Esophagus muscularis mucosa (tissue), 4 donors: ENCODE data around the gene ECSIT. TPM values are rescaled to one million over a fixed set of nuclear protein-coding genes. Genes with fewer than 3 reads are reported as not detected.

Experiments used
- small RNA-seq, 3 donors: library from RNA; depleted of rRNA; stranded (forward); fragments of <200 nt; gene quantifications; one replicate each; pipeline ENCODE3, GENCODE V24; 2016
- total RNA-seq, 4 donors: library from RNA; depleted of rRNA; stranded (reverse); fragments of >200 nt; gene quantifications; one replicate each; pipeline versions ENCODE4 v1.1.0 to v1.2.1, GENCODE V29; 2016

Gene ECSIT
- total RNA-seq, 4 donors from 2014 or later, result 72.7 to 97.5 (median 81.8) TPM

Small RNA genes lying within 50 kb of the gene (small RNA-seq; reads per million reads assigned to genes)
- gene MIR7974, result 0 reads per million in 3 donors
- gene RN7SL833P, result 0 to 0.51 (median 0) reads per million in 3 donors

Other genes starting within 250 kb of the ECSIT start
- not detected for gene TSPAN16, start 233.0 kb downstream of the ECSIT start, total RNA-seq
- 10 to 100 TPM; 15.1 to 40.3 (median 27.9) TPM for gene RAB3D, start 189.5 kb downstream of the ECSIT start, total RNA-seq
- gene TMEM205, start 182.9 kb downstream of the ECSIT start, total RNA-seq, result 100 to 1,000 TPM; 197 to 241 (median 206) TPM
- 10 to 100 TPM in 3 of 4 donors, 1 to 10 TPM in 1; 8.3 to 17.6 (median 13.8) TPM for gene CCDC159, start 182.6 kb downstream of the ECSIT start, total RNA-seq
- 10 to 100 TPM; 32.0 to 49.8 (median 37.5) TPM for gene PLPPR2, start 173.7 kb downstream of the ECSIT start, total RNA-seq
- gene SWSAP1, start 154.5 kb downstream of the ECSIT start, total RNA-seq, result 1 to 10 TPM in 3 of 4 donors, under 1 TPM in 1; 0.66 to 1.7 (median 1.5) TPM
- gene EPOR, start 144.8 kb downstream of the ECSIT start, total RNA-seq, result 1 to 10 TPM in 3 of 4 donors, under 1 TPM in 1; 0.99 to 5.2 (median 4.4) TPM
- 1 to 10 TPM; 1.2 to 7.9 (median 2.0) TPM for gene RGL3, start 109.8 kb downstream of the ECSIT start, total RNA-seq
- under 1 TPM in 2 of 4 donors, not detected in 2; 0.39 to 0.83 TPM for gene ODAD3, start 94.0 kb downstream of the ECSIT start, total RNA-seq
- gene PRKCSH, start 93.5 kb downstream of the ECSIT start, total RNA-seq, result 100 to 1,000 TPM in 2 of 4 donors, 10 to 100 TPM in 2; 81.0 to 141 (median 98.7) TPM
- under 1 TPM; under 0.01 to 0.69 (median 0.31) TPM for gene ELAVL3, start 48.1 kb downstream of the ECSIT start, total RNA-seq
- gene ZNF653, start 23.3 kb downstream of the ECSIT start, total RNA-seq, result 10 to 100 TPM in 1 of 4 donors, 1 to 10 TPM in 3; 9.1 to 13.9 (median 9.4) TPM
- gene CNN1, start 9.7 kb upstream of the ECSIT start, total RNA-seq, result 1,000 to 10,000 TPM; 2,877 to 3,384 (median 2,954) TPM
- gene ELOF1, start 30.1 kb upstream of the ECSIT start, total RNA-seq, result 10 to 100 TPM; 27.0 to 39.1 (median 30.5) TPM
- gene ACP5, start 48.5 kb upstream of the ECSIT start, total RNA-seq, result 10 to 100 TPM in 3 of 4 donors, 1 to 10 TPM in 1; 7.3 to 16.0 (median 13.3) TPM
- 10 to 100 TPM in 1 of 4 donors, 1 to 10 TPM in 3; 7.8 to 10.2 (median 7.9) TPM for gene ZNF627, start 68.3 kb upstream of the ECSIT start, total RNA-seq
- 1 to 10 TPM; 3.1 to 6.7 (median 5.0) TPM for gene ZNF823, start 209.8 kb upstream of the ECSIT start, total RNA-seq
- 1 to 10 TPM; 5.6 to 7.9 (median 6.5) TPM for gene ZNF441, start 237.9 kb upstream of the ECSIT start, total RNA-seq